C4-2B (cell line): ENCODE data around the gene KCNQ1.
A peak's percentile ranks its signal among the peaks of the same experiment; 100 is the strongest.

Source experiments
- H3K27ac ChIP-seq: fragments of 450-650 bp; 2 replicates; pipeline ENCODE4 v1.5.1; 2017
- ZFX ChIP-seq: fragments of 450-650 bp; IDR thresholded peaks from 2 replicates; pipeline ENCODE4 v1.6.1; 2017
- TF ChIP-seq, protein P1 (sequence below): fragments of 450-650 bp; conservative IDR thresholded peaks from 2 replicates; pipeline ENCODE4 v1.5.1; 2017; ENCODE audit warnings: mild to moderate bottlenecking

Gene KCNQ1

DNA sequence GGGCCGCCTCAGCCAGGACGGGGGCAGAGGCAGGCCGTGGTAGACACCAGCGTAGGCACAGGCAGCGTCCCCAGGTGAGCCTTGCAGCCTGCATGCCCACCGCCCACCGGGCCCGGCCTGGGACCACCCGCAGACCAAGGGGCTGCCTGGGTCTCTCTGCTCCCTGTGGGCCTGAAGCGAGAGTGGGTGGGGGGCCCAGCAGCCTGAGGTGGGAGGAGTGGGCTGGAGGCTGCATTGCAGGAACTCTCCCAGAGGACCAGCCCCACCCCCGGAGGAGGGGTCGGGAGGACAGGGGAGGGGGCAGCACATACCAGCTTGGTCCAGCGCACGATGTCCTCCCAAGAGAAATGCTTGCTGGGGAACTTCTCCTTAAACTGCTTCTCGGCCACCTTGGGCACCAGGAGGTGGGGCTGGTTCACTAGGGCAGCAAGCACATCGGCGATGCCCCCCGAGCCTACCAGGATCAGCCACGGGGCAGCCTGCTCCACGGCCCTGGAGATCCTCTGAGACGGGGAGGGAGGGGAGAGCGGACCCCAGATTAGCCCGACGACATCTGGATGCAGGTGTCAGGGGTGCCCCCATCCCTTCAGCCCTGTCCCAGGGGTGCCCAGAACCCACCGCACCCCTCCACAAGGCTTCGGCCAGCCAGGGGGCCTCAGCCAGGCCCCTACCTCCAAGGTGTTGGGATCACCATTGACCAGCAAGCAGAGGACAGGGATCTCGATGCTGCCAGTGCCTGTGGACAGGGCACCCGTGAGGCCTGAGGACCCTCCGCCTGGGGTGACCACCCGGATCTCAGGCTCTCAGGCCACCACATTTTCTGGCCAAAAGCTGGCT lies 26.7 kb upstream of the KCNQ1 start:
- no peak for TF ChIP-seq ZFX
- TF ChIP-seq, protein P1, sequence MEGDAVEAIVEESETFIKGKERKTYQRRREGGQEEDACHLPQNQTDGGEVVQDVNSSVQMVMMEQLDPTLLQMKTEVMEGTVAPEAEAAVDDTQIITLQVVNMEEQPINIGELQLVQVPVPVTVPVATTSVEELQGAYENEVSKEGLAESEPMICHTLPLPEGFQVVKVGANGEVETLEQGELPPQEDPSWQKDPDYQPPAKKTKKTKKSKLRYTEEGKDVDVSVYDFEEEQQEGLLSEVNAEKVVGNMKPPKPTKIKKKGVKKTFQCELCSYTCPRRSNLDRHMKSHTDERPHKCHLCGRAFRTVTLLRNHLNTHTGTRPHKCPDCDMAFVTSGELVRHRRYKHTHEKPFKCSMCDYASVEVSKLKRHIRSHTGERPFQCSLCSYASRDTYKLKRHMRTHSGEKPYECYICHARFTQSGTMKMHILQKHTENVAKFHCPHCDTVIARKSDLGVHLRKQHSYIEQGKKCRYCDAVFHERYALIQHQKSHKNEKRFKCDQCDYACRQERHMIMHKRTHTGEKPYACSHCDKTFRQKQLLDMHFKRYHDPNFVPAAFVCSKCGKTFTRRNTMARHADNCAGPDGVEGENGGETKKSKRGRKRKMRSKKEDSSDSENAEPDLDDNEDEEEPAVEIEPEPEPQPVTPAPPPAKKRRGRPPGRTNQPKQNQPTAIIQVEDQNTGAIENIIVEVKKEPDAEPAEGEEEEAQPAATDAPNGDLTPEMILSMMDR = no peak
- no peak overlapping the region for H3K27ac ChIP-seq

DNA sequence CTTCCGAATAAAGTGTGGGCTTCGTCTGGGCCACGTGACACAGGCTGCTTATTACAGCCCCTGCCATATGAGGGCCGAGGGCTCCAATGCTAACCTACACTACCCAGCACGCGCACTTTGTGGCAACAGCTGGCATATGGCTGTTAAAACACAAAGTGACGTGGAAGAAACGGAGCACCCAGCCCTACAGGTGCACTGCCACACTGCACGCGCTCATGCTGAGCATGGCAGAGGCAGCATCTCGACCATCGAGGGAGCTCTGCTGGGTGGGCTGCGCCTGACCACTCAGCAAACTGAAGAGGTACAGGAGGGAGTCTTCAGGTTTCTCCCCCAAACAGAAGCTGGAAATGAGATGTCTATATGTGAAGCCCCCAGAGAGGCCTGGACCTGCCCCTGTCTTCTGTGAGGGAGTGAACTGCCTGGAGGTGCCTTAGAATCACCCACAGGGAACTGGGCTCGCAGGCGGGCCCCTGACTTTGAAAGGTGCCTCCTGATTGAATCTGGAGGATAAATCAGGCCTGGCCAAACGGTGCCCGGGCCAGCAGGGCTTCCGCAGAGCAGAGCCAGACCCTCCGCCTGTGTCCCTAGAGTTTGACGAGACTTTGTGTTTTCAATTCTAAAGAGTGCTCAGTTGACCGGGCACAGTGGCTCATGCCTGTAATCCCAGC lies 26.0 kb upstream of the KCNQ1 start:
- TF ChIP-seq ZFX = no peak
- TF ChIP-seq, protein P1 = no peak

DNA sequence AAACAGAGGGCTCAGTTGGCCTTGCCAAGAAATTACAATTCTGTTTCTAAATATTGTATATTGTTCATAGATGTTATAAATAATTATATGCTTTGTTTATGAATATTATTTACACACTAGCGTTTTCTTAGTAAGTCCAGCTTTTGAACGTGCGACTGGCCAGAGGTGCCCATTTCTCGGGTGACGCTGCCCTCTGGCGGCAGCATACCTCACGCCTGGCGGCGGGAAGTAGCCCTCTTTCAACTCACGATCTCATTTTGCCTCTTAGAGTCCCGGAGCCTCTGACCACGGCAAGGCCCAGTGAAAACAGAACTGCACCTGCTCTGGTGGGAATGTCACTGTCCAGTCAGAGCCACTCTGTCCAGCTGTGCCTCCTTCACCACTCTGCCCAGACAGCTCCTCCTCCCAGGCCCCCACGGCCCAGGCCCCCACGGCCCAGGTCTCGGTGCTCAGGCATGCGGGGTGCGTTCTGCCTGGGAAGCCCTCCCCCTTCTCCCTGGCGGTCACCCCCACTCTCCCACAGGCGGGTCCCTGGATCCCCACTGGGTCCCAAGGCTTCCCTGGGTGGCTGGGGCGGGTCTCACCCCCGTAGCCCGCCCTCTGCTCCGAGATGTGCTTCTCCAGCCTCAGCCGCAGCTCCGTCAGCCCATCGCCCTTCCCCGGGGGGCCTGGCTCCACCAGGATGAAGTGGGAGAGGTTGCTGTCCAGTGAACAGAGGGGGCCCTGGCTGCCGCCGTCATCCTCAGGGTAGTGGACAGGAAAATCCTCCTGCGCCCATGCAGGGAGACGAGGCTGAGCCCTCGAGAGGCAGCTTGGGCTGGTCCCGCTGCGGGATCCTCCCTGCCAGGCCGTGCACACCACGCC lies 24.9 kb upstream of the KCNQ1 start:
- TF ChIP-seq, protein P1 = peak; percentile 74
- no peak for TF ChIP-seq ZFX
- no peak overlapping the region for H3K27ac ChIP-seq

More for the DNA sequence above, 26.0 kb upstream of the KCNQ1 start:
- no peak overlapping the region for H3K27ac ChIP-seq

DNA sequence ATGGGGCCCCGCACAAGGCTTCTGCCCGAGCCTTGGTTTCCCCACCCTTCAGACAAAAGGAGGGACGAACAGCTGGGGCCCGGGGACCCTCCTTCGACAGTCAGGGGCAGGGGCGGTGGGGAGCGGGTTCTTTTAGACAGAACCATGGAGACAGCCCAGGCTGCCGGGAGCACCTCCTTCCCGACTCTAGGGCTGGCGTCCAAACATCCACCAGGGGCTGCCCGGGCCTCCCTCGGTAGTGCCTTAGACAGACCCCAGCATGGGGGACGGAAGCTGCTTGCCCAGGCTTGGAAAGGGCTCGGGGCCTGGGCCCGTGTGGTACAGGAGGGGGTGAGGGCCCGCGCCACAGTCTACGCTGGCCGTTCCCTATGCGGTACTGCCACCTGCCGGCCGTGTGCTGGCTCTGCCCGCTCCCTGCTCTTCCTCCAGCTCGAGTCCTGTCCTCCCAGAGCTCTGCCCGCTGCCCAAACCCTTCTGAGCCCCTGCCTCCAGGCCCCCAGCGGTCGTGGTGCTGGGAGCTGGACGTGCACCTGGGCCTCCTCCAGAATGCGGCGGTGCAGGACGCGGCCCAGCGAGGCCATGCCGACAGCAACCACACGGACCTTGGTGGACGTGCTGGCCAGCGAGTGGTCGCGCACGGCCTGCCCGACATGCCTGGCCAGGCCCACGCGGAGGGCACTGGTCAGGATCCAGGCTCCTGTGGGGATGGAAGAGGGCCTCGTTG lies 24.1 kb upstream of the KCNQ1 start:
- TF ChIP-seq, protein P1 = peak; percentile 93
- TF ChIP-seq ZFX = no peak
- H3K27ac ChIP-seq = no peak overlapping the region

DNA sequence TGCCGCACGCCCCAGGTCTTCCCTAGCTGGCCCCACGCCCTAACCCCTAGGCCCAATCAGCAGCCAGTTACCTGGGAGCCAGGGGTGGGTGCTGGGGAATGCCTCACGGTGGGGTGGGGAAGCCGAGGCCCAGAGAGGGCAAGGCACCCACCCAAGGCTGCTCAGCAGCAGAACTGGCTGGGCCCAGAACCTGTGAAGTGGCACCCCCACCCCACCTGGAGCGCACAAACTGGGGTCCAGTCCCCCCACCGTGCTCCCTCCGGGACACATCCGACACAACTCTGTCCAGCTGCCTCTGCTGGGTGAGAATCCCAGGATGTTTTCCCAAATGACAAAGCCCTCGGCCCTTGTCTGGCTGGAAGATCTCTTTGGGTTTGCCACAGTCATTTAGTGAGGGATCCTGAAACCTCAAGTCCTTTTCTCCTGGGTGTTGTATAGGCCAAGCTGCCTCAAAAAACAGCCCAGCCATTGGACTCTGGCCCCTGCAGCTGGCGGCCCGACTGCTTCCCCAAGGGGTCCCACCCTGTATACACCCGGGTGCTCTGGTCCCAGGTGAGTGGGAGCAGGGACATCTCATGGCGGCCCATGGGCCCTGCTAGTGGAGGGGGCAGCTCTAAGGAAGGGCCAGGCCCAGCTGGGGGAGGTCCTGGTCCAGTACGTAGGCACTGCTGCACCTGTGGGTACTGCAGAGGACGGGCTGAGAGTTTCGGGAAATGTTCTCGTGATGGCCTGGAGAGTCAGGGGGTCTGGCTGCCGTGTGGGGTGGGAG lies 23.4 kb upstream of the KCNQ1 start:
- TF ChIP-seq, protein P1 = no peak
- TF ChIP-seq ZFX = no peak
- H3K27ac ChIP-seq = no peak overlapping the region

DNA sequence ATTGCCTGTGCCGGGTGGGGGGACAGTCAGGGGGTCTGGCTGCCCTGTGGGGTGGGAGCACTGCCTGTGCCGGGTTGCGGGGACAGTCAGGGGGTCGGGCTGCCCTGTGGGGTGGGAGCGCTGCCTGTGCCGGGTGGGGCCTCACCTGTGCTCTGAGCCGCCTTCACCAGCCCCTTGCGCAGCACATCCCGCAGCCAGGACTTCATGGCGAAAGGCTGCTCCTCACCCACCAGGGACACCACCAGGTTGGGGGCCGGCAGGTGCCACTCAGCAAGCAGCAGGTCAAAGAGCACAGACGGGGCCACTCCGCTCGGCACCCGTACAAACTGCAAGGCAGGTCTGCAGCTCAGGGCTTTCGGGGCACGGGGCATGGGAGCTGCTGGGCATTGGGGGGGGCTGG lies 22.8 kb upstream of the KCNQ1 start:
- no peak overlapping the region for H3K27ac ChIP-seq
- TF ChIP-seq ZFX = no peak
- TF ChIP-seq, protein P1 = no peak
